Stimulated activated CD4-positive, alpha-beta T cell treated with anti-CD3 and anti-CD28 coated beads, Interleukin-1b, Interleukin-23, amount 100 ng/mL, for 24 hours (primary cell): Measurements from ENCODE around the gene TTC7B.

ENCODE experiments used
- DNase-seq, 4 experiments: peaks; one replicate each; pipeline ENCODE4 v3.0.0-alpha.2; 2020; ENCODE audit warnings: low read depth in 4 of 4, low spot score in 1 of 4

The TTC7B gene

GRCh38 chr14:90621201-90621600, 195.0 kb downstream of the TTC7B start:
- no peak for DNase-seq

GRCh38 chr14:90620568-90621077, 195.6 kb downstream of the TTC7B start:
- no peak for DNase-seq

- DNase-seq, result no peak
Measured at GRCh38 chr14:90619911-90620310, 196.3 kb downstream of the TTC7B start.

- DNase-seq, result no peak
Measured at GRCh38 chr14:90617961-90618360, 198.3 kb downstream of the TTC7B start.

- DNase-seq, result no peak
Measured at GRCh38 chr14:90616881-90617280, 199.3 kb downstream of the TTC7B start.

GRCh38 chr14:90616313-90616712, 199.9 kb downstream of the TTC7B start:
- no peak for DNase-seq

- DNase-seq, result no peak
Measured at GRCh38 chr14:90615517-90616060, 200.6 kb downstream of the TTC7B start.

GRCh38 chr14:90614696-90615516, 201.3 kb downstream of the TTC7B start:
- DNase-seq, result no peak

- no peak for DNase-seq
Measured at GRCh38 chr14:90613997-90614396, 202.2 kb downstream of the TTC7B start.

- DNase-seq, result no peak
Measured at GRCh38 chr14:90613453-90613852, 202.8 kb downstream of the TTC7B start.

- DNase-seq, result no peak
Measured at GRCh38 chr14:90612801-90613200, 203.4 kb downstream of the TTC7B start.

- no peak for DNase-seq
Measured at GRCh38 chr14:90611936-90612335, 204.3 kb downstream of the TTC7B start.

- no peak for DNase-seq
Measured at GRCh38 chr14:90611501-90611900, 204.7 kb downstream of the TTC7B start.

- DNase-seq, result no peak
Measured at GRCh38 chr14:90610346-90611040, 205.7 kb downstream of the TTC7B start.

GRCh38 chr14:90609376-90609775, 206.9 kb downstream of the TTC7B start:
- DNase-seq, result no peak

GRCh38 chr14:90608929-90609341, 207.3 kb downstream of the TTC7B start:
- no peak for DNase-seq

- no peak for DNase-seq
Measured at GRCh38 chr14:90608281-90608680, 207.9 kb downstream of the TTC7B start.

GRCh38 chr14:90607141-90607540, 209.1 kb downstream of the TTC7B start:
- DNase-seq, result no peak

- DNase-seq, result no peak
Measured at GRCh38 chr14:90606434-90606833, 209.8 kb downstream of the TTC7B start.

- DNase-seq, result no peak
Measured at GRCh38 chr14:90605430-90605829, 210.8 kb downstream of the TTC7B start.

GRCh38 chr14:90604356-90604755, 211.9 kb downstream of the TTC7B start:
- DNase-seq, result no peak

GRCh38 chr14:90603841-90604240, 212.4 kb downstream of the TTC7B start:
- DNase-seq, result no peak
